Lung microvascular endothelial cell (primary cell): ENCODE measurements around the gene LCE5A. TPM values are rescaled to one million over a fixed set of nuclear protein-coding genes. Genes with fewer than 3 reads are reported as not detected.
A peak's percentile ranks its signal among the peaks of the same experiment; 100 is the strongest.

Experiments used
- DNase-seq, 2 donors: peaks; one replicate each; pipeline versions ENCODE4 v3.0.0 to v3.0.0-alpha.2; 2010; ENCODE audit warnings: low read depth in 2 of 2
- total RNA-seq: library from RNA; depleted of rRNA; stranded (reverse); fragments of >200 nt; gene quantifications from 2 replicates; pipeline ENCODE4 v1.2.1, GENCODE V29; 2014

LCE5A gene, protein sequence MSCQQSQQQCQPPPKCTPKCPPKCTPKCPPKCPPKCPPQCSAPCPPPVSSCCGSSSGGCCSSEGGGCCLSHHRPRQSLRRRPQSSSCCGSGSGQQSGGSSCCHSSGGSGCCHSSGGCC
- not detected in 2 replicates for total RNA-seq

DNA sequence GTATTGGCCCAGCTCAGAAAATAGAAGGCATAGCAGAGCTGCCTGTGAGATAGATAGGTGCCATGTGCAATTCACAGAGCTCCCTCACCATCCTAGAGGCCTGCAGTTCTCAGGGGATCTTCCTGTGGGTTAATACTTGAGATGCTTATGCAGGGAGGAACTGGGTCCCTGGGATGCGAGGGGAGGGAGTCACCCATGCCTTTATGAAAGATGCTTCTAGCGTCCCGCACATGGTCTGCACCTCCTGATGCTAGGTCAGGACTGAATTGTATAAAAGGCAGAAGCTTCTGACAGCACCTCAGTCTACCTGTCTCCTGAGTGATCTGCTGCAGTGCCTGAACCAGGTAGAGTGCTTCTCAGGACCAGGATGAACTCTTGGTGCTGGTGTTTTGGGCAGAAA, at the start of gene LCE5A:
Gene LCE5A (plus strand): TSS at position 301 of the 400 bp plus-strand sequence. CDS start 732 bp downstream, outside the sequence.
- no peak for DNase-seq

DNA sequence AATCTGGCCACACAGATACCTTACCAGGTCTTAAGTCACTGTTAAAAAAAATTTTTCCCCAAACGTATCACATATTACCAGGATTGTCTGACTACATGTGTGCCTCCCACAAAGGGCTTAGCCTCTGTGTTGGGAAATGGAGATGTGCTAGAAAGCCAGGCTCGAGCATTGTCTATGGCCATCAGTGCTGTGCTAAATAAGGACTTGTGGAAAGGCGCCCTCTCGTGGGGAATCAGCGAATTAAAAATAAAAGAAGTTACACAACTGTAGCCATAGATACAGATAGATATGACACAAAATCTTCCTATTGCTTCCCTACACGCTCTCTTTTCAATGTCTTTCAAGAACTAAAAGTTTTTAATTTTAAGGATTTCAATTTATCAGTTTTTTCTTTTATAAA, 49.1 kb upstream of the LCE5A start:
- DNase-seq = peak; percentile 80

DNA sequence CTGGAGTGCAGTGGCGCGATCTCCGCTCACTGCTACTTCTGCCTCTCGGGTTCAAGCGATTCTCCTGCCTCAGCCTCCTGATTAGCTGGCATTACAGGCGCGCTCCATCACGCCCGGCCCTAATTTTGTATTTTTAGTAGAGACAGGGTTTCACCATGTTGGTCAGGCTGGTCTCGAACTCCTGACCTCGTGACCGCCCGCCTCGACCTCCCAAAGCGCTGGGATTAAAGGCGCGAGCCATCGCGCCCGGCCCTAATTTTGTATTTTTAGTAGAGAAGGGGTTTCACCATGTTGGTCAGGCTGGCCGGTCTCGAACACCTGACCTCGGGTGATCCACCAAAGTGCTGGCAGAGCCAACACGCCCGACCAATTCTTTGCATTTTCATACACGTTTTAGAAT, 48.0 kb upstream of the LCE5A start:
- DNase-seq = no peak

DNA sequence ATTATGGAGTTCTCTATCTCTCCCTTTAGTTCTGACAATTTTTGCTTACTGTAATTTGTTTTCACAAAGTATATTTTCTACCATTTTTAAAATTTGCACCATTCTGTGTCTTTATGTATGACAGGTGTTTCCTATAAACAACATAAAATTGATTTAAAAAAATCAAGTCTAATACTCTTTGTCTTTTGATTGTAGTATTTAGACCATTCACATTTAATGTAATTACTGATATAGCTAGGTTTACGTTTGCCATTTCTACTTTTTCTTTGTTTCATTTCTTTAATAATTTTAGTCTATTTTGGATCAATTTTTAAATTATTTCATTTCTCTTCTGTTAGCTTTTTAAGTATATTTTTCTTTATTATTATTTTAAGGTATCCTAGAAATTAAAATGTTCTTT, 44.4 kb upstream of the LCE5A start:
- no peak for DNase-seq

DNA sequence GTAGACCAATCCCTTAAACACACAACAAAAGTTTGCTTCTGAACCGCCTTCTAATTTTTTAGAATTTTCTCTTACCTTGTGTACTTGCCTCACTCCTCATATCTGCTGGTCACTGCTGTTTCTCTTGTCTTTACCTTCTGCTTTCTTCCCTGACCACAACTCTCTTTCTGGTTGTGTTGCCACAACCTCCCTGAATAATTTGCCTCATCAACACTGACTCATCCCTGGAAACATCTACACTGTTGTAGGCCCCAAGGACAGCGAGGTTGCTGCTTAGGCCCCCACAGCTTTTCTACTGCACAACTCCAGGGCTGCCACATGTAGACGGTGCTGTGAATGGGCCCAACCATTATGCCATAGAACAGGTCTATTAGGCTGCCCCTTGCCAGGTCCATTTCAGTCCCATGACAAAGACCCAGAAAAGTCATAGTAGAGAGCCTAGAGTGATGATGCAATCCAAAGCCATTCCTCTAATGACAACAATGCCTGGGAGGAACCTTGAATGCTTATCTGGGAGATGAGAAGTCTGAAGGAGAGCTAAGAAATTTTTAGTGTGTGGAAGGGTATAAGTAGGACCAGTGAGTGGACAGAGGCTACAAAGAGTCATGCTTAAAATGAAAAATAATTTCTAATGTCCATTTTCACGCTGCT, 36.6 kb upstream of the LCE5A start:
- no peak for DNase-seq

DNA sequence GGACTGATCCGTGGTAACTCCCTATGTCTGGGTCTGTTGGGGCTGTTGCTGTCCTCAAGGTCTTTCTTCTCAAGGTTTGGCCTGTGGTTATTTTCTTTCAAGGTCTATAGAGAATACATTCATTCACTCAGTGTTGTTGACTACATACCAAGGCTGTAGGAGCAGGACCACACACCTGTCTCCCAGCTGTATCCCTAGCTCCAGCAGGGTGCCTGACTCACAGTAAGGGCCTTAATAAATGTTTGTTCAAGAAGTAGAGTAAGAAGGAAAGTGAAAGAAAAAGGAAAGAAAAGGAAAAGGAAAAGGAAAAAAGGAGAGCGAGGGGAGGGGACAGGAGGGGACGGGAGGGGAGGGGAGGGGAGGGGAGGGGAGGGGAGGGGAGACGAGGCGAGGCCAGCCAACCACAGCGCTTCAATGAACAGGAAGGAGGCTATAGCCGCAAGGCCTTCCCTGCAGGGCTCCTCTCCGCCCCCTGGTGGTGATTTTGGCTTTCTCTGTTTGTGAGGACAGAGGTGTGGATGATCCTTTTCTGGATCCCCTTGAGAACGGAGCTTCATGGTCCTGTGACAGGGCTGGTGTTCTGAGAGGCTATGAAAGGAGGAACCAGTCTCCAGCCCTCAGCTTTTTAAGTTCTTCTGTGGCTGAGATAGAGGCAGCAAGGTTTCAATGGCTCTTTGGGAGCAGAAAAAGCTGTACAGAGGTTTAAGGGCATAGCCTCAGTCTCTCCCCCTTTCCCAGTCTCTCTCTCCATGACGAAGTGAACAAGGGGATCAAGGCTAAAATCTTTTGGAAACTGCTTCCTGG, 30.6 kb upstream of the LCE5A start:
- DNase-seq = peak; percentile 55 to 60

DNA sequence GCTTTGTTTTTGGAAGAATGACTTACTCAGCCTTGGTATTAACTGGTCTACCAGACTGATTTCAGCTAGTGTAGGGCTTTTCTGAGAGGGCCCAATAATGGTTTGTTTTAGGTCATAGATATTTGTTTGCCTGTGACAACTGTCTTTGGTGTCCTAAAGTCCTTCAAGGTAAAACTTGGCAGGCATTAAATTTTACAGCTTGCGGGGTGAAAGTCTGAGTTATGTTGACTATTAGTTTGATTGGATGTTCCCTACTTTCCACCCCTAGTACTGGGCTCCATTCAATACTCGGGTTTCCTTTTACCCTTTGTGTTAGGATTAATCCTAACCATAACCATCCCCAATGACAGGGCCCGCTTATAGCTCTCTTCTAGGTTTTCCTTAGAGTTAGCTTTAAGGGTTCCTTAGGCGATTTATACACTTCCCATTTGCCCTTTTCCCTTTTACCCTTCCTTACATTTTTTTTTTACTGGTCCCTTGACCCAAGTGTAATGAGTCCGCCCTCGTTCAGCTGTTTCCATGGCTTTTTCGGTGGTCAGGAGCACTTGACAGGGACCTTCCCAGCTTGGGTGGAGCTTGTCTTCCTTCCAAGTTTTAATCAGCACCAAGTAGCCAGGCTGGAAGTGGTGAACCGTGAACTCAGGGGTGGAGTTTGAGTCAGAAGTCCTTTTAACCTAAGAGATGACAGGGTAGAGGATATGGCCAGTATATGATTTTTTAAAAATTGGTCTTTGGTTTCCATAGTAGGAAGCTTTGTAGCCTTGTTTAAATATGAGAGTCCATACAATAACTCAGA, 28.5 kb upstream of the LCE5A start:
- no peak for DNase-seq

DNA sequence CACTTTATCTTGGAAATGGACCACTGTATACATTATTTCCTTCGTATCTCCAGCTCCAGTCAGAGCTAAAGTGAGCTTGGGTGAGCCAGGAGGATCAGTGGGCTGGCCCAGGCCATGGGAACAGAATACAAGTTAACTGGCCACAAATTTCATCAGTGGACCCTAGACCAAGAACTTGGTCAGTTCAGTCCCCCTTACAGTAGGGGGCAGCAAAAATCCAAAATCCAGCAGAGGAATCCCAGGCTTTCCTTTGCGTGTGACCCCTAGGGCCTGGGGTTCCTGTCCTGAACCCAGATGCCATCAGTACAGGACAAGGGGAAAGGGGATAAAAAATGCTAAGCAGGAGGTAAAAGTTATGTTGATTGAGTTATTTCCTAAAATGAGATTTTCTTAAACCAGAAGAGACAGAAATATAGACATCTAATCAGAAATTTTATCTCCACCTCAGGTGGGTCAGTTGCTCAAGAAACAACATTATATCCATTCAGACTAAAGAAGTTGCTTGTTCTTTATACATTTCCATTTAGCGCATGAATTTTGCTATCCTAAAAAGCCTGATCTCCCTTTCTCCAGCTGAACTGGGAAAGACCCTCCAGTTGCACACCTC, 24.1 kb upstream of the LCE5A start:
- DNase-seq = peak; percentile 2 to 17

DNA sequence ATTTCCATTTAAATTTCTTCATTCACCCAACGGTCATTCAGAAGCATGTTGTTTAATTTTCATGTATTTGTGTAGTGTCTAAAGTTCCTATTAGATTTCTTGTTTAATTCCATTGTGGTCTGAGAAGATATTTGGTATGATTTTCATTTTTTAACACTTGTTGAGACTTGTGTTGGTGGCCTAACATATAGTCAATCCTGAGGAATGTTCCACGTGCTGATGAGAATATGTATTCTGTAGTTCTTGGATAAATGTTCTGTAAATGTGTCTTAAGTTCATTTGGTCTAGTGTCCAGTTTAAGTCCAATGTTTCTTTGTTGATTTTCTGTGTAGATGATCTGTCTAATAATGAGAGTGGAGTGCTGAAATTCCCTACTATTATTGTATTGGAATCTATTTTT, 22.7 kb upstream of the LCE5A start:
- no peak for DNase-seq

DNA sequence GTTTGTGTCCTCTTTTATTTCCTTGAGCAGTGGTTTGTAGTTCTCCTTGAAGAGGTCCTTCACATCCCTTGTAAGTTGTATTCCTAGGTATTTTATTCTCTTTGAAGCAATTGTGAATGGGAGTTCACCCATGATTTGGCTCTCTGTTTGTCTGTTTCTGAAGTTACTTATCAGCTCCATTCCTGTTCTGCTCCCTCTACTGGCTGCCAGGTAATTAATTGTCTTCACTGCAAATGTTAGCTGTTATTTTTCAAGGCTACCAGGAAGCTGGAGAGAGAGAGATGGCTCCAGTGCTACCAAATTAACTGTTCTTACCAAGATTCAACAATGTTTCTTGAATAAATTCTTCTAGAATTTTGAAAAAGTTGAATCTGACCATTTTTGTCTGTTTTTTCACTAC, 19.1 kb upstream of the LCE5A start:
- peak; percentile 31 to 34 for DNase-seq

DNA sequence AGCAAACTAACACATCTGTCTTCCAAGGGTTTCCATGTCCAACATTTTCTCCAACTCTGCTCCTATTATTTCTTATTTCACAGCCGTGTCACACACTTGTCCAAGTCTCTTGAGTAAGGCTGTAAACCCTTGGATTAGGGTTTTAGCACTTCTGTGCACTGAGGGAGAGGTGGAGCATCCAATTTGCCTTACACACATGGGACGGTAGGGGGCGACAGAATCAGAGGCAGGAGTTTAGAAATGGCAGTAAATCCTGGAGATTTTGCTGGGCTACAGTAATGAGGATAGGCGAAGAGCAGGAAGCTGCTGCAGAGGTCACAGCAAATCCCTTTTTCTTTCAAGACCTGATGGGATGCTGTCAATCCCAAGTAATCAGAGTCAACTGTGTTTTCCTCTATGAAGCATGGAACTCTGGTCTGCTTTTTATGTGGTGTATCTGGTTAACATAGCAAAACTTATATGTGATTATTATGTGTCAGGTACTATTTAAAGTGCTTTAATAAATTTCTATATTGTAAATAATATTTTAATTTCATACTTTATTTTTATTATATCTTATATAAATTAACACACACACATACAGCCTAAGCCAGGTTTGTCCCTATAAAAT, 15.4 kb upstream of the LCE5A start:
- DNase-seq = peak; percentile 67 to 68

DNA sequence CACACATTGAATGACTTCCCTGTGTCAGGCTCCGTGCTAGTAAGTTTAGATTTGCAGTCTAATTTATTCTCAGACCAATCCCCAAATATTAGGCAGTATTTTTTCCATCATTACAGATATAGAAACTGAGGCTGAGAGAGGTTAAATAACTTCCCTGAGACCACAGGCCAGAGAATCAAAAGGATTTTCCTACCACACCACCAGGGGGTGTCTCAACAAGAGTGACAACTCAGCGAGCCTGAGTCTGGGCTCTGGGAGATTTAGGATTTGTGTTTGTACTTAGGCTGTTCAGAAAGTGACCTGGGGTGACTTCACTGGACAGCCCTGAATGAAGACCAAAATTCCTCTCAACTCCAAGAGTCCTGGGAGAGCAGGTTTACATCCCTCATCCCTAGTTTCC, 13.3 kb upstream of the LCE5A start:
- DNase-seq = peak; percentile 55 to 59

DNA sequence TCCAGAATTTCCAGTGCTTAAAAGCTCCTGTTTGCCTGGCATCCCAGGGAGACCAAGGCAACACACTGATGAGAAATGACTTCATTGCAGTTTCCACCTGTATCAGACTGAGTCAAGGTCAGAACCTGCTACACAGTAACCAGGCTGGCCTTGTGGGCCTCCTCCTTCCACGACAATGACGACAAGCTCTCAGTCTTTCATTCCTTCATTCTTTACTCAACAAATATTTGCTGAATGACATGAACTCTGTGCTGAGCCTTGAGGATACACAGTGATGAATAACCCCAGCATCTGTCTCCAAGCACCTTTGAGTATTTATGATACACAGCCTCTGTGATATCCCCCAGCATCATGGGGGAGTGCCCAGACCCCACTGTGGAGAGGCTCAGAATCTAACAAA, 8.9 kb upstream of the LCE5A start:
- DNase-seq = no peak

DNA sequence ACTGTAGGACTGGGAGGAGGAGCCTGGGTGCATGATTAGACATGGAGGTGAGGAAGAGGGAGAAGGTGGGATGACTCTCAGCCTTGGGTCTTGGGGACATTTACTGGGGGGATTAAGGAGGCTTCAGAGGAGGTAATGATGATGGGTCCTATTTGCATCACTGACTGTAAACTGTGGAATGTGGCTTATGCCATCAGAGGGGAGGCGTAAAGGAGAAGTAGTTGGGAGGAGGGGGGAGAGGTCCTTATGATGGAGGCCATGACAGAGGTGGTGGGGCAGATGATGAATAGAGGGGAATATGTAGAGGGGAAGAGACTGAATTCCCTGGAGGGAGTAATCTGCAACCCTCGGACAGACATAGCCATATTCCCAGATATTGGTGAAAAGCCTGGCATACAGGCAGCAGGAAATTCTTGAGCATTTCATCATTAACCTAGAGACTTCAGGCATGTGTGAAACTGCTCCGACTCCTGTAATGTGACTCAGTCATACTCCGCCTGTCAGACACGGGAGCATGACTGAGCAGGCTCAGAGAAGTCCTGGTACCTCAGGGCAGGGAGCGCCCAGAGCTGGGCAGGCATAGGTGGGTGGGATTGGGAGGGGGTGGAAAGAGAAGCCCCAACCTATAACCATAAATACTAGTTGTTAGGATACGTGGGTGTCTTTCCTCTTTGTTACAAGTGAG, 8.0 kb upstream of the LCE5A start:
- DNase-seq = peak in 1 of 2 donors; percentile 74

DNA sequence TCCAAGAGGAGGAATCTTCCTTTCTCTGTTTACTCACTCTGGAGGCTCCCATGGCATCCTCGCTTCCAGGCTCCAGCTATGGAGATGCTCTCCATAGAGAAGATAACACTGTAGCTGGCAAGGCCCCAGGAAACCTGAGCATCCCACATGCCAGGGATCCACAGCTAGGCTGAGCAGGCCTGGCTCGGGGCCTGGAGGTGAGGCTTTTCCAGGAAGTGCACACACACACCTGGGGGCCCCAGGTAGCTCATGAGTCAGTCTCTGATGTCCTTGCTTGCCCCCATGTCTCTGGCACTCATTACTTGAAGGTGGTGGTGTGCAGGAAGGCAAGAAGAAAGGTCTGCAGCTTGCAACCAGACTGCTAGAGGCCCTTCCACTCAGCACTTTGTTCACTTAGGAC, 5.5 kb upstream of the LCE5A start:
- DNase-seq = no peak

DNA sequence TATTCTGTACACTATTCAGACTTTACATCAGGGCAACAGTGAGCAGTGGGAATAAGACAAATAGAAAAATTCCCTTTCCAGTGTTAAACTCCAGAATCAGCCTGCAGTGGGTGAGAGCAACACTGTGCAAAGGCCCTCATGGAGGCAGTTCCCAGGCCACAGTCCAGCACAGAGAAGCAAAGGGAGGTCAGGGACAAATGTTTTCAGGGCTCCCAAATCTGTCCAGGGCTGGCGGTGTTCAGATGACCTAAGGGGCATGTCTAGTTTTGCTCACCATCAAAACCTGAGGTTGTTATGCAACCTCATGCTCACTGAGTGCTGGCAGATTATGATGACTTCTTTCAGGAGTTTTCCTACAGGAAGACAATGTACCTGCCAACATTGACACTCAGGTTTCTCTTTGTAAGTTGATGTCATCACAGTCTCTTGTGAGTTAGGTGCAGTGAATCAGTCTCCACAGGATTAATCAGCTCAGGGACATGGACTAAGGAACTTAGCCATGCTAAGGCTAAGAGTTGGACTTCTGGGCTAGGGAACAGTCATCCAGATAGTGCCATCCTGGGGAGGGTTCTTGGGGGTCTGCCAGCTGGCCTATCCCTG, 3.6 kb upstream of the LCE5A start:
- DNase-seq = no peak

DNA sequence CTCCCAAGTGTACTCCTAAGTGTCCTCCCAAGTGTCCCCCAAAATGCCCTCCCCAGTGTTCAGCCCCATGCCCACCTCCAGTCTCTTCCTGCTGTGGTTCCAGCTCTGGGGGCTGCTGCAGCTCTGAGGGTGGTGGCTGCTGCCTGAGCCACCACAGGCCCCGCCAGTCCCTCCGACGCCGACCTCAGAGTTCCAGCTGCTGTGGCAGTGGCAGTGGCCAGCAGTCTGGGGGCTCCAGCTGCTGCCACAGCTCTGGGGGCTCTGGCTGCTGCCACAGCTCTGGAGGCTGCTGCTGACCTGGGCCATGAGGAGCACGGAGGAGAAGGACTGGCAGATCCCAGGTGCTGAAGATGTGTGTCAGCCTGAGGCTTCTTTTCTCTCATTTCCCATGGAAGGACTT, 993 bp downstream of the LCE5A start:
- DNase-seq = no peak

DNA sequence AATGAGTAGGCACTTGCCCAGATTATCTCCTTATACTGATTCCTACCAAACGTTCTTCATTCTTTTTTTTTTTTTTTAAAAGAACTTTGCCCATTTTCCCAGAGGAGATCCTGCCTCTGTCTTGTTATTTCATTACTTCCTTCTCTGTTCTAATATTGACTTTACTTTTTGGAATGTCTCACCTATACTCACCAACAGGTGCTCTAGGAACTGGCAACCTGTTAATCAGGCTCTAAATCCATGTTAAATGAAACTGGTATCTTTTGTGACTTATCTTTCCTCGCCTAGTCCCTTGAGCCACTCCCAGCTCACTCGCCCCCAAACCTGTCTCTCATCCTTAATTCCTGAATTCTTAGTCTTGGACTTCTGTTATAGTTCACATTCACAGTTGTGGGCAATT, 2.5 kb downstream of the LCE5A start:
- DNase-seq = no peak

DNA sequence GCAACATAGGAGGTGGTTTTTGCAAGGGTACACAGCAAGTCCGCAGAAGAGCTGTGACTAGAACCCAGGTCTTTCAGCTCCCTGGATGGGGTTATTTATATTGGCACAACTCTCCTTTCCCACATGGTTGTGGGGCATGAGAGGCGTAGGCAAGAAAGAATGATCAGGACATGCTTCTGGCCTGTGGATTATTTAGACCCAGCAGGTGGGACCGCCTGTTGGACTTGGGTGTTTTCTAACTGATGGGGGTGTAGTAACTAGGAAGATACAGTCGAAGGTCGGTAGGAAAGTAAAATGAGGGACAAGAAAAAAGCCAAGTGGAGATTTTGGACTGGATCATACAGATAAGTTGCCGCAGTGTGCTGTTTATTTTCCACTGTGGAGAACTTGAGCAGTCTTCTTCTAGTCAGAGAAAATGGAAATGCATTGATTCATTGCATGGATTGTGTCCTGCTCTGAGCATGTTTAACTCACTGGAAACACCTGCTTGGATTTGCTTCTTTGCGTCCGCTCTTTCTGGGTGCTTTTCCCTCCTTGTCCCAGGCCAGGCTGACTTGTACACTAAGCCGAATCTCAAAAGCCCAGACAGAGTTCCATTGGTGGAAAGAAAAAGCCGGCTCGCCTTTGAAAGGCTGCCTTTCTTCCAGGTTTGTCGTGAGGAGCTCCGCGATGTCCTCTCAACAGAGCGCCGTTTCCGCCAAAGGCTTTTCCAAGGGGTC, 4.3 kb downstream of the LCE5A start:
- no peak for DNase-seq

DNA sequence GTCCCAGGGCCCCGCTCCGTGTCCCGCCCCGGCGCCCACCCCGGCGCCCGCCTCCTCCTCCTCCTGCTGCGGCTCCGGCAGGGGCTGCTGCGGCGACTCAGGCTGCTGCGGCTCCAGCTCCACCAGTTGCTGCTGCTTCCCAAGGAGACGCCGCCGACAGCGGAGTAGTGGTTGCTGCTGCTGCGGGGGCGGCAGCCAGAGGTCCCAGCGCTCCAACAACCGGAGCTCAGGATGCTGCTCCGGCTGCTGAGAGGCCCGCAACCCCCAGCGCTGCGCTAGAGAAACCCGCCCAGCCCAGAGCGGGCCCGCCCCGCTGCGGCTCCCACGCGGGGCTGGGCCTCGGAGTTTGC, 4.8 kb downstream of the LCE5A start:
- peak; percentile 6 to 57 for DNase-seq
